GM12865 (cell line): ENCODE data around the gene ANK2.

Experiments
- DNase-seq: peaks from one replicate; pipeline ENCODE4 v3.0.0; 2010; ENCODE audit warnings: low read depth
- H3K4me3 ChIP-seq: 2 replicates; pipeline ENCODE4 v1.5.1; 2011; ENCODE audit warnings: mild to moderate bottlenecking, low read depth, low read length, control low read depth
- CTCF ChIP-seq: IDR thresholded peaks from 2 replicates; pipeline ENCODE4 v1.5.1; 2011; ENCODE audit warnings: low read length, control low read depth, low read depth, inconsistent platforms; ENCODE audit not compliant: insufficient read depth; ENCODE audit errors: missing control alignments

Gene ANK2

GRCh38 chr4:113024388-113024787 is 25.1 kb upstream of the ANK2 start:
- no peak for DNase-seq
- H3K4me3 ChIP-seq: no peak overlapping the region
- no peak for TF ChIP-seq CTCF

- no peak overlapping the region for H3K4me3 ChIP-seq
- TF ChIP-seq CTCF: no peak
- DNase-seq: no peak
Measured at GRCh38 chr4:113025416-113025815, 24.0 kb upstream of the ANK2 start.

GRCh38 chr4:113026556-113026955 is 22.9 kb upstream of the ANK2 start:
- no peak overlapping the region for H3K4me3 ChIP-seq
- no peak for DNase-seq
- TF ChIP-seq CTCF: no peak

- no peak overlapping the region for H3K4me3 ChIP-seq
- no peak for DNase-seq
Measured at GRCh38 chr4:113028074-113028473, 21.4 kb upstream of the ANK2 start.

GRCh38 chr4:113031212-113031611 is 18.2 kb upstream of the ANK2 start:
- no peak for DNase-seq
- H3K4me3 ChIP-seq: no peak overlapping the region
- no peak for TF ChIP-seq CTCF

More at GRCh38 chr4:113028074-113028473, 21.4 kb upstream of the ANK2 start:
- TF ChIP-seq CTCF: no peak

- no peak for TF ChIP-seq CTCF
- H3K4me3 ChIP-seq: no peak overlapping the region
- peak; percentile 26 for DNase-seq
Measured at GRCh38 chr4:113040793-113041192, 8.7 kb upstream of the ANK2 start.

GRCh38 chr4:113042502-113042901 is 7.0 kb upstream of the ANK2 start:
- DNase-seq: no peak
- no peak for TF ChIP-seq CTCF
- H3K4me3 ChIP-seq: no peak overlapping the region
